NB4 (cell line): Measurements from ENCODE around the gene IQGAP1.
"Not testable (repeated sequence)": the region's sequence is repeated elsewhere in the genome, so short reads cannot be mapped to it uniquely, and the experiment has no call there.

Source experiments
- POLR2A ChIP-seq: IDR thresholded peaks from 2 replicates; pipeline ENCODE4 v1.6.1; 2011; ENCODE audit warnings: mild to moderate bottlenecking; ENCODE audit not compliant: insufficient read length; ENCODE audit errors: extremely low read depth
- TF ChIP-seq, protein P1 (sequence below): IDR thresholded peaks from one replicate; pipeline ENCODE4 v1.5.1; 2012; ENCODE audit warnings: low read depth, low read length

DNA sequence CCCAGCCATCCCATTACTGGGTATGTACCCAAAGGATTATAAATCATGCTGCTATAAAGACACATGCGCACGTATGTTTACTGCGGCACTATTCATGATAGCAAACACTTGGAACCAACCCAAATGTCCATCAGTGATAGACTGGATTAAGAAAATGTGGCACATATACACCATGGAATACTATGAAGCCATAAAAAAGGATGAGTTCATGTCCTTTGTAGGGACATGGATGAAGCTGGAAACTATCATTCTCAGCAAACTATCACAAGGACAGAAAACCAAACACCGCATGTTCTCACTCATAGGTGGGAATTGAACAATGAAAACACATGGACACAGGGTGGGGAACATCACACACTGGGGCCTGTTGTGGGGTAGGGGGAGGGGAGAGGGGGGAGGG, 22.3 kb downstream of the IQGAP1 start:
- not testable (repeated sequence) for TF ChIP-seq POLR2A
- TF ChIP-seq, protein P1, sequence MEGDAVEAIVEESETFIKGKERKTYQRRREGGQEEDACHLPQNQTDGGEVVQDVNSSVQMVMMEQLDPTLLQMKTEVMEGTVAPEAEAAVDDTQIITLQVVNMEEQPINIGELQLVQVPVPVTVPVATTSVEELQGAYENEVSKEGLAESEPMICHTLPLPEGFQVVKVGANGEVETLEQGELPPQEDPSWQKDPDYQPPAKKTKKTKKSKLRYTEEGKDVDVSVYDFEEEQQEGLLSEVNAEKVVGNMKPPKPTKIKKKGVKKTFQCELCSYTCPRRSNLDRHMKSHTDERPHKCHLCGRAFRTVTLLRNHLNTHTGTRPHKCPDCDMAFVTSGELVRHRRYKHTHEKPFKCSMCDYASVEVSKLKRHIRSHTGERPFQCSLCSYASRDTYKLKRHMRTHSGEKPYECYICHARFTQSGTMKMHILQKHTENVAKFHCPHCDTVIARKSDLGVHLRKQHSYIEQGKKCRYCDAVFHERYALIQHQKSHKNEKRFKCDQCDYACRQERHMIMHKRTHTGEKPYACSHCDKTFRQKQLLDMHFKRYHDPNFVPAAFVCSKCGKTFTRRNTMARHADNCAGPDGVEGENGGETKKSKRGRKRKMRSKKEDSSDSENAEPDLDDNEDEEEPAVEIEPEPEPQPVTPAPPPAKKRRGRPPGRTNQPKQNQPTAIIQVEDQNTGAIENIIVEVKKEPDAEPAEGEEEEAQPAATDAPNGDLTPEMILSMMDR: not testable (repeated sequence)
